AG08396 (cell line): ENCODE results near the gene ANAPC5.
A peak's percentile ranks its signal among the peaks of the same experiment; 100 is the strongest.

Source experiments
- DNase-seq: peaks from one replicate; pipeline ENCODE4 v3.0.0; 2012; ENCODE audit warnings: low spot score, mixed read lengths

Gene ANAPC5

GRCh38 chr12:121366063-121366459 lies 13.8 kb upstream of the ANAPC5 start:
- DNase-seq: no peak

- peak; percentile 19 for DNase-seq
Measured at GRCh38 chr12:121365416-121366062, 13.3 kb upstream of the ANAPC5 start.

GRCh38 chr12:121364683-121365121 lies 12.5 kb upstream of the ANAPC5 start:
- DNase-seq: no peak

DNA sequence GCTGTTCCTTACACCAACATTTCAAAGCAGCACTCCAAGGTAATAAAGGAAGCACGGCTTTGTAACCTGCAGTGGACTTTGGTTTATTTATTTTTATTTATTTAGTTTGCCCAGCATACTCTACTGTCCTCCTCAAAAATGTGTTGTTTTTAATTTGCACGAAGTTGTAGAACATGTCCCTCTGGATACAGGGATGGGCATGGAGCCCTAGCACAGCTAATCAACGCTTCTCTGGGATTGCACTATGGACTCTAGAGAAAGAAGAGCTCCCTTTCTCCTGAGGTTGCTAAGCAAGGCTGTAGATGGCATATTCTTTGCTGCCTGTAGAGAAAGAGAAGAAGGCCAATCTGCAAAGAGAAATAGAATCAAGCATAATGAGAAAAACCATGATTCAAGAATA lies 5.9 kb upstream of the ANAPC5 start:
- DNase-seq: no peak

- DNase-seq: no peak
Measured at GRCh38 chr12:121357331-121357730, 5.1 kb upstream of the ANAPC5 start.

DNA sequence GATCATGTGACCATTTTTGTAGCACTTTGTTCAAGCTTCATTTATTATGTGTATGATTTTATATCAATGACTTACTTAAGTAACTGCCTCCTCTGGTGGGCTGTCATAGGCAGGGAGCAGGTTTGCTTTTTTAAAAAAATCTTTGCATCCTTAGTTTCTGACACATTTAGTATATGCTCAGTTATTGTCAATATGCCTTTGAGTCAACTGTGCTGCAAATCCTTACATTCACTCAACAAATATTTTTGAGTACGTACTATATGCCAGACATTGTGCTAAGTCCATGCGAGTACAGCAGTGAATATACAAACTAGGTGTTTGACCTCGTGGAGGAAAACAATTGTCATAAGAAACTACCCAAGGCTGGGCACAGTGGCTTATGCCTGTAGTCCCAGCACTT lies 4.4 kb upstream of the ANAPC5 start:
- DNase-seq: no peak

GRCh38 chr12:121355818-121356217 lies 3.6 kb upstream of the ANAPC5 start:
- DNase-seq: no peak

GRCh38 chr12:121352682-121353018 lies 439 bp upstream of the ANAPC5 start:
- no peak for DNase-seq

GRCh38 chr12:121346747-121347146 lies 5.5 kb downstream of the ANAPC5 start:
- no peak for DNase-seq

GRCh38 chr12:121345151-121345815 lies 6.9 kb downstream of the ANAPC5 start:
- DNase-seq: no peak

- DNase-seq: no peak
Measured at GRCh38 chr12:121344506-121344905, 7.7 kb downstream of the ANAPC5 start.

GRCh38 chr12:121337416-121337815 lies 14.8 kb downstream of the ANAPC5 start:
- DNase-seq: no peak

- DNase-seq: peak; percentile 63
Measured at GRCh38 chr12:121334513-121335343, 17.5 kb downstream of the ANAPC5 start.

GRCh38 chr12:121333747-121334146 lies 18.5 kb downstream of the ANAPC5 start:
- no peak for DNase-seq

DNA sequence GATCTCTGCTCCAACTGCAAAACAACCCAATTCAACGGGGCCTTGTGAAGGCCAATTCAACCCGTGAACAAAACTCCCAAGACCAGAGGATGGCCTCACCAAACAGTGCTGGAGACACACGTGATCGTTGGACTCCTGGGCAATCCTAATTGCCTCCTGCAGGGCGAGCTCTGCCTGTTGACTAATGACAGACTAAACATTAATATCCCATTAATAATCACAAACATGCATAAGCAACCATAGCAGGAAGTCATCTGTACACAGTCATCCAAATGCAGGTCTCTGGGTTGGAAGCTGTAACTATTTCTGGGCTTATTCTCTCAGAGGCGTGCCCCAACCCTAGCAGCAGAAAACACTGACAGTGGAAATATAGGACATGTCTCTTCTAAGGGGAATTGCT lies 21.0 kb downstream of the ANAPC5 start:
- no peak for DNase-seq

DNA sequence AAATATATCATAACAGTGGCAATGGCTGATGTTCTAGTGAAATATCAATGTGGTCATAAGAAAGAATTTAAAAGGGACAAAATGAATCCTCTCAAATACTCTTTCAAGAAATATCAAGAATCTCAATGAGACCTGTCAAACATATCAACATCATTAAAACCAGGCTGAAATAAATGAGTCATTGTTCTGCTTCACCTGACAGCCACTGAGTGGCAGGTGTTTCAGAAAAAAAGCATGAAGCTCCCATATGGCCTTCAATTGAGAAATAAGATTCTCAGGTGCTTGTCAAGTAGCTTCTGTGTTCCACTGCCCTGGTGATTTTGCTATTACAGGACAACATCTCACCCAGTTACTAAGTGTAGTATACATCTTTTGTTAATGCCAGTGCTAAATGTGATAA lies 21.5 kb downstream of the ANAPC5 start:
- no peak for DNase-seq

DNA sequence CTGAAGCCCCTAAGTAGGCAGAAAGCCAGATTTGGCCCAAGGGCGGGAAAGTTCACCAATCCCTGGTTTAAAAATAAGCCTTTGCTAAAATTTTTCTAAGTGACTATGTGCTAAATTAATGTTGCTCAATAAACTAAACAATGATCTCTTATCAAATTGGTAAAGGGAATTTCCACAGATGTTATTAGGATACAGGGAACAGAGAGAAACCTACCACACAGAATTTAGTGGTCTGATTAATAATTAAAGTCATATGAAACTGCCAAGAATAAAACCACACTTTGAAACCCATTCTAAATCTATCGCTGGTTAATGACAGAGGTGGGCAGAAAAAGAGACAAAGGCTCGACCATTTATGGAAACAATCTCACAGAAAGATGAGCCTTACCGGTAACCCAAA lies 22.0 kb downstream of the ANAPC5 start:
- no peak for DNase-seq

- DNase-seq: no peak
Measured at GRCh38 chr12:121328620-121329019, 23.6 kb downstream of the ANAPC5 start.

GRCh38 chr12:121326996-121327674 lies 25.1 kb downstream of the ANAPC5 start:
- no peak for DNase-seq

- DNase-seq: no peak
Measured at GRCh38 chr12:121325922-121326396, 26.3 kb downstream of the ANAPC5 start.

- DNase-seq: no peak
Measured at GRCh38 chr12:121323908-121324307, 28.3 kb downstream of the ANAPC5 start.

DNA sequence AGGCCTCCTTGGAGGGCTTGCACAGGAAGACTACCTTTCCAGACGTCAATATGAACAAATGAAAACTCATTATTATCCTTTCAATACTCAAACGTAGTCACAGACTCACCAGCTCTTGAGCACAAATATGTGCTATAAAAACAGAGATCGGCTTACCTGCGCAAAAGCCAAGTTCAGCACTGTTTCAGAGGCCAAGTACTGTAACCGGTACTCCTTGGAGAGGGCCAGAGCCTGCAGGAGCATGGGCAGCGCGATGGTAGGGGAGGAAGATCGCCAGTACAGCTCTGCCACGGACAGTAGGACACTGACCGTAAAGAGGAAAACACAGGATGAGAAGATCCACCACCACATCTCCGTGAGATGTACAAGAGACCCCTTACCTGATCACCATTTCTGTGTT lies 34.1 kb downstream of the ANAPC5 start:
- DNase-seq: no peak
